TTC549 (cell line): Measurements from ENCODE around the gene FREM2.

ENCODE experiments used
- FAIRE-seq: peaks from 2 replicates; lab custom pipeline; 2012; peaks lifted over from hg19 to GRCh38; lab: Jason Lieb, UNC

Gene FREM2

GRCh38 chr13:38685974-38686576 lies 802 bp upstream of the FREM2 start:
- FAIRE-seq: no peak

GRCh38 chr13:38687246-38688229 lies 661 bp downstream of the FREM2 start:
- FAIRE-seq: no peak

- no peak for FAIRE-seq
Measured at GRCh38 chr13:38688674-38689073, 1.8 kb downstream of the FREM2 start.

- FAIRE-seq: no peak
Measured at GRCh38 chr13:38690231-38690630, 3.4 kb downstream of the FREM2 start.

GRCh38 chr13:38693168-38693567 lies 6.3 kb downstream of the FREM2 start:
- no peak for FAIRE-seq

GRCh38 chr13:38693641-38694040 lies 6.8 kb downstream of the FREM2 start:
- FAIRE-seq: no peak

- FAIRE-seq: no peak
Measured at GRCh38 chr13:38697197-38697596, 10.3 kb downstream of the FREM2 start.

- no peak for FAIRE-seq
Measured at GRCh38 chr13:38697628-38698333, 10.9 kb downstream of the FREM2 start.

- FAIRE-seq: no peak
Measured at GRCh38 chr13:38700051-38700450, 13.2 kb downstream of the FREM2 start.

- no peak for FAIRE-seq
Measured at GRCh38 chr13:38702669-38703068, 15.8 kb downstream of the FREM2 start.

- FAIRE-seq: no peak
Measured at GRCh38 chr13:38703255-38703654, 16.4 kb downstream of the FREM2 start.

- FAIRE-seq: no peak
Measured at GRCh38 chr13:38705365-38705764, 18.5 kb downstream of the FREM2 start.

GRCh38 chr13:38707460-38707859 lies 20.6 kb downstream of the FREM2 start:
- FAIRE-seq: no peak

- FAIRE-seq: no peak
Measured at GRCh38 chr13:38713046-38713445, 26.2 kb downstream of the FREM2 start.

GRCh38 chr13:38718374-38718773 lies 31.5 kb downstream of the FREM2 start:
- FAIRE-seq: no peak

GRCh38 chr13:38730332-38730731 lies 43.5 kb downstream of the FREM2 start:
- no peak for FAIRE-seq

- no peak for FAIRE-seq
Measured at GRCh38 chr13:38733146-38733545, 46.3 kb downstream of the FREM2 start.

- no peak for FAIRE-seq
Measured at GRCh38 chr13:38735665-38736440, 49.0 kb downstream of the FREM2 start.

- FAIRE-seq: no peak
Measured at GRCh38 chr13:38743466-38743865, 56.6 kb downstream of the FREM2 start.

- FAIRE-seq: no peak
Measured at GRCh38 chr13:38752686-38753085, 65.8 kb downstream of the FREM2 start.

GRCh38 chr13:38753878-38754277 lies 67.0 kb downstream of the FREM2 start:
- FAIRE-seq: no peak

GRCh38 chr13:38755793-38756192 lies 68.9 kb downstream of the FREM2 start:
- no peak for FAIRE-seq
